HG03097 (cell line): ENCODE measurements around the gene RASSF1.

Experiments used
- ATAC-seq: cut with Tn5 transposase; IDR thresholded peaks from one replicate; pipeline ENCODE4 v1.9.1; 2021; ENCODE audit not compliant: unreplicated experiment, low FRiP score

RASSF1 gene

GRCh38 chr3:50303013-50303815 lies 37.4 kb downstream of the RASSF1 start, which contains the start of gene HYAL1:
TSS of gene HYAL1 (minus strand) at chr3:50303574. CDS start at chr3:50302956, 618 bp downstream.
- ATAC-seq, result no peak

- no peak for ATAC-seq
Observed at GRCh38 chr3:50302095-50303012, 38.3 kb downstream of the RASSF1 start.

GRCh38 chr3:50300681-50301254 lies 39.9 kb downstream of the RASSF1 start:
- no peak for ATAC-seq

GRCh38 chr3:50299929-50300680 lies 40.5 kb downstream of the RASSF1 start:
- ATAC-seq, result no peak

GRCh38 chr3:50299638-50299928 lies 41.1 kb downstream of the RASSF1 start:
- ATAC-seq, result no peak

GRCh38 chr3:50298836-50299637 lies 41.6 kb downstream of the RASSF1 start, which contains the start of the genes HYAL3 and NAA80:
TSS of gene HYAL3 (minus strand) at chr3:50299405. CDS start at chr3:50295602, 3,803 bp downstream.
TSS of gene NAA80 (minus strand) at chr3:50299405. CDS start at chr3:50297463, 1,942 bp downstream.
- peak; percentile 78 for ATAC-seq

GRCh38 chr3:50297896-50298725 lies 42.5 kb downstream of the RASSF1 start:
- ATAC-seq, result no peak

- ATAC-seq, result no peak
Observed at GRCh38 chr3:50297384-50297775, 43.3 kb downstream of the RASSF1 start.

GRCh38 chr3:50296721-50297383 lies 43.8 kb downstream of the RASSF1 start:
- no peak for ATAC-seq

- no peak for ATAC-seq
Observed at GRCh38 chr3:50295553-50296431, 44.8 kb downstream of the RASSF1 start.

GRCh38 chr3:50294492-50295403 lies 45.9 kb downstream of the RASSF1 start:
- ATAC-seq, result no peak

- no peak for ATAC-seq
Observed at GRCh38 chr3:50294089-50294488, 46.5 kb downstream of the RASSF1 start.

GRCh38 chr3:50293079-50293801 lies 47.4 kb downstream of the RASSF1 start:
- ATAC-seq, result no peak

- ATAC-seq, result peak; percentile 81
Observed at GRCh38 chr3:50292159-50293078, 48.2 kb downstream of the RASSF1 start, which contains the start of gene IFRD2. TSS of gene IFRD2 (minus strand) at chr3:50292429. CDS start at chr3:50292274, 155 bp downstream.
